B cell (primary cell): ENCODE results near the gene GJA9. TPM values are rescaled to one million over a fixed set of nuclear protein-coding genes. Genes with fewer than 3 reads are reported as not detected.

Source experiments
- ATAC-seq: fragments of 200-7000 bp; cut with Tn5 transposase; one replicate; pipeline ENCODE4 v1.10.0; 2021; ENCODE audit warnings: low read depth, mild to moderate bottlenecking, moderate number of reproducible peaks, moderate library complexity
- CTCF ChIA-PET: fragments of 350-600 bp; sonication (Branson Sonifier 250); formaldehyde crosslinking; loops from one replicate; lab custom pipeline; 2021; ENCODE audit warnings: antibody characterized with exemption, inconsistent platforms; lab: Charles Lee
- POLR2A ChIA-PET: fragments of 350-600 bp; sonication (Branson Sonifier 250); formaldehyde crosslinking; loops from one replicate; lab custom pipeline; 2021; ENCODE audit warnings: antibody characterized with exemption; lab: Charles Lee
- DNase-seq: peaks from one replicate; pipeline ENCODE4 v3.0.0; 2013
- H2AFZ ChIP-seq: 2 replicates; pipeline ENCODE4 v1.6.1; 2012; ENCODE audit warnings: mild to moderate bottlenecking, low read depth, low read length; ENCODE audit not compliant: insufficient read depth, poor library complexity, severe bottlenecking
- H3K27ac ChIP-seq, 2 donors: 1 replicate in 1 of 2; 2 replicates in 1 of 2; pipeline ENCODE4 v1.5.1; 2012 to 2013; ENCODE audit warnings: low read length in 2 of 2, mild to moderate bottlenecking in 2 of 2, moderate library complexity in 1 of 2
- H3K27me3 ChIP-seq, 4 experiments: fragments of 200-600 bp in 1 of 4; sonication (generic) in 1 of 4; replicated peaks in 1 of 4; 1 replicate in 2 of 4; 2 replicates in 2 of 4; pipeline versions ENCODE4 v1.6.1 to v1.7.0; 2013 to 2016; ENCODE audit warnings: low read length in 3 of 4, mild to moderate bottlenecking in 2 of 4, mixed read lengths in 1 of 4, moderate library complexity in 1 of 4; ENCODE audit not compliant: insufficient read depth in 4 of 4, control insufficient read depth in 3 of 4; ENCODE audit errors: control extremely low read depth in 1 of 4
- H3K36me3 ChIP-seq, 2 experiments: replicated peaks in 1 of 2; 1 replicate in 1 of 2; 2 replicates in 1 of 2; pipeline versions ENCODE4 v1.6.1 to v1.7.1; 2013; ENCODE audit warnings: low read length in 1 of 2; ENCODE audit not compliant: insufficient read depth in 2 of 2, control insufficient read depth in 1 of 2; ENCODE audit errors: control extremely low read depth in 1 of 2, extremely low read depth in 1 of 2
- H3K4me1 ChIP-seq, 2 donors: fragments of 200-600 bp in 1 of 2; sonication (generic) in 1 of 2; 1 replicate in 1 of 2; 2 replicates in 1 of 2; pipeline versions ENCODE4 v1.5.1 to v1.6.1; 2013 to 2017; ENCODE audit warnings: low read length in 2 of 2; ENCODE audit not compliant: control insufficient read depth in 2 of 2, insufficient read depth in 2 of 2
- H3K4me2 ChIP-seq: replicated peaks from 2 replicates; pipeline ENCODE3; 2012; ENCODE audit warnings: mild to moderate bottlenecking, low read depth, low read length; ENCODE audit not compliant: poor library complexity, severe bottlenecking
- H3K4me3 ChIP-seq, 5 experiments: fragments of 200-600 bp in 1 of 5; sonication (generic) in 1 of 5; 1 replicate in 3 of 5; 2 replicates in 2 of 5; pipeline versions ENCODE4 v1.5.1 to v1.7.0; 2011 to 2016; ENCODE audit warnings: low read length in 4 of 5, mild to moderate bottlenecking in 4 of 5, low read depth in 2 of 5, control low read depth in 1 of 5, moderate library complexity in 1 of 5; ENCODE audit not compliant: insufficient read depth in 1 of 5; ENCODE audit errors: control extremely low read depth in 1 of 5, extremely low read depth in 1 of 5
- H3K79me2 ChIP-seq: fragments of 200-600 bp; sonication (generic); one replicate; pipeline ENCODE4 v1.6.0; 2016; ENCODE audit warnings: low read length; ENCODE audit not compliant: control insufficient read depth, insufficient read depth
- H3K9ac ChIP-seq: fragments of 200-600 bp; sonication (generic); 2 replicates; pipeline ENCODE4 v1.6.1; 2017; ENCODE audit warnings: mild to moderate bottlenecking, low read length, moderate library complexity
- H3K9me3 ChIP-seq, 3 donors: one replicate each; pipeline versions ENCODE4 v1.6.1 to v1.7.1; 2013; ENCODE audit warnings: low read length in 2 of 3; ENCODE audit not compliant: control insufficient read depth in 2 of 3, insufficient read depth in 1 of 3; ENCODE audit errors: control extremely low read depth in 1 of 3
- H4K20me1 ChIP-seq: 2 replicates; pipeline ENCODE4 v1.6.0; 2012; ENCODE audit warnings: mild to moderate bottlenecking, low read length; ENCODE audit not compliant: insufficient read depth, control insufficient read depth, poor library complexity, severe bottlenecking
- H3K27ac Mint-ChIP-seq: one replicate; pipeline ENCODE4 v1.8.0; 2021; ENCODE audit warnings: mixed read lengths
- H3K27me3 Mint-ChIP-seq: one replicate; pipeline ENCODE4 v1.8.0; 2021; ENCODE audit warnings: mixed read lengths
- H3K4me1 Mint-ChIP-seq: one replicate; pipeline ENCODE4 v1.8.0; 2021; ENCODE audit warnings: mixed read lengths
- H3K4me3 Mint-ChIP-seq: one replicate; pipeline ENCODE4 v1.8.0; 2021; ENCODE audit warnings: mixed read lengths
- H3K9me3 Mint-ChIP-seq: one replicate; pipeline ENCODE4 v1.8.0; 2022; ENCODE audit warnings: mixed read lengths; ENCODE audit not compliant: insufficient read depth
- CTCF ChIP-seq: fragments of 200-600 bp; IDR thresholded peaks from one replicate; pipeline ENCODE4 v1.8.0; 2022; ENCODE audit warnings: antibody characterized with exemption, mild to moderate bottlenecking
- EZH2 ChIP-seq: IDR thresholded peaks from 2 replicates; pipeline ENCODE4 v1.6.1; 2012; ENCODE audit warnings: borderline replicate concordance, low read depth, mild to moderate bottlenecking, moderate library complexity, low read length; ENCODE audit not compliant: insufficient read depth, poor library complexity, severe bottlenecking
- WGBS: methylation state at CpG from one replicate; pipeline ENCODE4 v1.1.5; 2013; ENCODE audit warnings: missing lambda C conversion rate; ENCODE audit not compliant: insufficient coverage; 5-methylcytosine and 5-hydroxymethylcytosine counted together
- intact Hi-C: fragments of 100-400 bp; cut with micrococcal nuclease; formaldehyde crosslinking; loops from one replicate; pipeline ENCODE4 v1.10.0; 2022
- polyA plus RNA-seq: library from polyadenylated mRNA; depleted of rRNA; stranded (reverse); fragments of >200 nt; gene quantifications from 2 replicates; pipeline ENCODE4 v1.2.3, GENCODE V29; 2012
- total RNA-seq, 2 donors: library from RNA; stranded (reverse); fragments of 120-200 nt in 1 of 2; gene quantifications; 1 replicate in 1 of 2; 2 replicates in 1 of 2; pipeline versions ENCODE4 v1.2.3 to v1.2.4, GENCODE V29; 2013 to 2022

Gene GJA9
- total and polyA plus RNA-seq, 2 donors (not counting 1 experiment from before 2014, with no cell fraction given) = not detected

DNA sequence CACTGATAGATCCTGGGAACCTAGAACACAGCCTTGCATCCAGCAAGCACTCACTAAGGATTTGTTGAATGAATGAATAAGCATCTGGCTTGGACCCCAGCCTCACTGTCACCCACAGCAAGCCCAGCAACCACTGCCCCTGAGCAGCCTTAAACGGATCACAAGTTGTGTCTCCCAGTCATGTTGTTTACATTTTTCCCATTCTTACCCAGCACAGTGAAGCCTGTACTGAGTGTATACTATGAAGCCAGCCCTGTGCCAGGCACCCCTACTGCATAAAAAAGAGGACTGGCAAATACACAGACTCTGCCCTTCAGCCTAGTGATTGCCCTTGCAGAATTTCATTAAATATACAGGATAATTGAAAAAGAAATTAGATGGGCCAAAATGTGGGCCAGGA is 52.0 kb downstream of the GJA9 start:
- Mint-ChIP-seq H3K27me3 (peaks cover 32% of the 10 kb centered on the region), H3K4me1 (no peaks in the 10 kb centered on the region), H3K27ac (no peak overlapping the region), H3K9me3 (no peaks in the 10 kb centered on the region), H3K4me3 (no peak overlapping the region)
- H4K20me1 ChIP-seq = no peaks in the 10 kb centered on the region
- WGBS = 90% methylated on average over 1 of the region's 1 CpG
- no peak for DNase-seq
- H3K9me3 ChIP-seq = no peaks in the 10 kb centered on the region
- peaks cover 0 to 20% (median 9%) of the 10 kb centered on the region in 4 experiments for H3K27me3 ChIP-seq
- H2AFZ ChIP-seq = no peak overlapping the region
- H3K4me2 ChIP-seq = no peak overlapping the region
- TF ChIP-seq EZH2 = no peak
- TF ChIP-seq CTCF = no peak
- intact Hi-C loops = no loop called here
- CTCF ChIA-PET = no interaction called here
- no peaks in the 10 kb centered on the region for H3K4me1 ChIP-seq
- no peak overlapping the region for H3K9ac ChIP-seq
- H3K4me3 ChIP-seq = no peak overlapping the region
- no peaks in the 10 kb centered on the region for H3K36me3 ChIP-seq
- no peak overlapping the region for H3K27ac ChIP-seq
- POLR2A ChIA-PET = no interaction called here
- no peak for ATAC-seq
- H3K79me2 ChIP-seq = no peaks in the 10 kb centered on the region

DNA sequence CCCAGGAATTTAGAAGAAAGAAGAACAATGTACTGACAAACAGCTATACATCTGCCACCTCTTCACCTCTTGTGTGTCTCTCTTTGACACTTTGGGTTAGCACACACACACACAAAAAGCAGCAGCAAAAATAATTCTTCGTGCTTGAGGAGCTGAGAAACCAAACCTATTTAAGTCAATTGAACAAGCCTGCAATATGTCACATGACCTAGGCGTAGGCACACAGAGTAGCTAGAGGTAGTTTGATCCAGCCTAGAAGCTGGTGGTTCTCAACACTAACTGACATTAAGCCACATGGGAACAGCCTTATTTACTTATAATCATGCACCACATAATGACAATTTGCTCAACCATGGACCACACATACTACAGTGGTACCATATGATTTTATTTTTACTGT is 54.1 kb downstream of the GJA9 start:
- Mint-ChIP-seq H3K4me1 (no peaks in the 10 kb centered on the region), H3K9me3 (no peaks in the 10 kb centered on the region), H3K4me3 (no peak overlapping the region), H3K27ac (no peak overlapping the region), H3K27me3 (peaks cover 40% of the 10 kb centered on the region)
- no peaks in the 10 kb centered on the region for H3K36me3 ChIP-seq
- CTCF ChIA-PET = interaction anchor here (1.1 kb wide), 1 partner anchor 8 kb away, joined by 3 read pairs; no protein-coding TSS in a partner anchor
- no peak overlapping the region for H3K4me3 ChIP-seq
- intact Hi-C loops = no loop called here
- H3K4me1 ChIP-seq = no peaks in the 10 kb centered on the region
- no peak overlapping the region for H3K9ac ChIP-seq
- H3K9me3 ChIP-seq = no peaks in the 10 kb centered on the region
- H4K20me1 ChIP-seq = no peaks in the 10 kb centered on the region
- TF ChIP-seq CTCF = no peak
- no peak for TF ChIP-seq EZH2
- POLR2A ChIA-PET = no interaction called here
- H3K79me2 ChIP-seq = no peaks in the 10 kb centered on the region
- DNase-seq (no peak), ATAC-seq (no peak)
- peaks cover 0 to 26% (median 10%) of the 10 kb centered on the region in 4 experiments for H3K27me3 ChIP-seq
- no peak overlapping the region for H2AFZ ChIP-seq
- H3K4me2 ChIP-seq = no peak overlapping the region
- no peak overlapping the region for H3K27ac ChIP-seq
- no CpG with 5 or more reads among the region's 2 CpGs for WGBS
